GM13976 (cell line): Measurements from ENCODE around the gene CMTM8.
"Not testable (repeated sequence)": the region's sequence is repeated elsewhere in the genome, so short reads cannot be mapped to it uniquely, and the experiment has no call there.

Source experiments
- DNase-seq: peaks from one replicate; pipeline ENCODE4 v3.0.0; 2012; ENCODE audit warnings: low spot score
- CTCF ChIP-seq: IDR thresholded peaks from 2 replicates; pipeline ENCODE4 v1.5.1; 2012; ENCODE audit warnings: borderline replicate concordance, mild to moderate bottlenecking; ENCODE audit not compliant: insufficient read depth; ENCODE audit errors: extremely low read depth, missing control alignments, control extremely low read depth
- in situ Hi-C: fragments of 300-500 bp; cut with MboI; formaldehyde crosslinking; loops from one replicate; pipeline ENCODE4 v1.12.0; 2022; ENCODE audit warnings: low sequenced_read_pairs, mixed read lengths, inconsistent platforms; ENCODE audit not compliant: unreplicated experiment

Gene CMTM8

GRCh38 chr3:32226875-32227500, 11.5 kb upstream of the CMTM8 start:
- DNase-seq = no peak
- TF ChIP-seq CTCF = no peak
- in situ Hi-C loops = no loop called here

- DNase-seq, in situ Hi-C loops: not testable (repeated sequence)
Measured at GRCh38 chr3:32228743-32229142, 9.7 kb upstream of the CMTM8 start.

- in situ Hi-C loops = no loop called here
- no peak for DNase-seq
- no peak for TF ChIP-seq CTCF
Measured at GRCh38 chr3:32229565-32229964, 8.9 kb upstream of the CMTM8 start.

GRCh38 chr3:32236377-32236776, 2.1 kb upstream of the CMTM8 start:
- no peak for TF ChIP-seq CTCF
- in situ Hi-C loops = no loop called here
- DNase-seq = no peak

GRCh38 chr3:32237670-32238452, 619 bp upstream of the CMTM8 start:
- no peak for DNase-seq
- no peak for TF ChIP-seq CTCF
- in situ Hi-C loops = no loop called here

- DNase-seq = peak; percentile 21
- no peak for TF ChIP-seq CTCF
- in situ Hi-C loops = no loop called here
Measured at GRCh38 chr3:32239307-32240158, 1.1 kb downstream of the CMTM8 start.

GRCh38 chr3:32240159-32240545, 1.7 kb downstream of the CMTM8 start:
- no peak for TF ChIP-seq CTCF
- in situ Hi-C loops = no loop called here
- DNase-seq = peak; percentile 52
